SKM-1 (cell line): Measurements from ENCODE around the gene TP53TG5.

Source experiments
- DNase-seq: peaks from one replicate; lab custom pipeline; 2025; ENCODE audit not compliant: unreplicated experiment; lab: John Stamatoyannopoulos, UW

Gene TP53TG5

DNA sequence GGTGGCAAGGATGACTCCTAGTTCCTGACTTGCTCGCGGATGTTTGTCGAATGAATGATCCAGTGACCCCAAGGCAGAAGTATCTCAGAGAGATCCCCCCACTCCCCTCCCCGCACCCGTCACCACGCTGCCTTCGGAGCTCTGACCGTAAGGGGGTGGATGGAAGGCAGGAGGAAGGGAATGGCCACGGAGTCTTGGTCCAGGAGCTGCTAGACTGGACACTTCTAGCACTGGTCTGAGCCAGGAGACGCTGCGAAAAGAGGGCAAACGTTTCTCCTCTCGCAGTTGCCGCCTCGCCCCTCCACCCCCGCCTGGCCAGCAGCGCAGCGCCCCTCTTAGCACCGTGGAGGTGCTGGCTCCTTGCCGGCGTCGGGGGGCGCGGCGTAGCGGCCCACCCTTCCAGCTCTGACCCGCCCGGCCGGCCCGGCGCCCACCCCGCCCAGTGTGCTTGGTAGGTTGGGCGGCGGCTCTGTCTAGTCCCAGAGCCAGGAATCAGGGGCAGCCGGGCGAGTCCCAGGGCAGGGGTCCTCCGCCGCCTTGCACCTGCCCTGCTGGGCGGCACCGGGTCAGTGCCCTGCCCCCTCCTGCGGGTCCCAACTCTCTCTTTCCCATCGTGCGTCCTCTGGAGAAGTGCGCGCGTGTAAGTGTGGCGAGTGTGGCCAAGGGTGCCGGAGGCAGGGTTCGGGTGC is 27.6 kb upstream of the TP53TG5 start:
- no peak for DNase-seq

DNA sequence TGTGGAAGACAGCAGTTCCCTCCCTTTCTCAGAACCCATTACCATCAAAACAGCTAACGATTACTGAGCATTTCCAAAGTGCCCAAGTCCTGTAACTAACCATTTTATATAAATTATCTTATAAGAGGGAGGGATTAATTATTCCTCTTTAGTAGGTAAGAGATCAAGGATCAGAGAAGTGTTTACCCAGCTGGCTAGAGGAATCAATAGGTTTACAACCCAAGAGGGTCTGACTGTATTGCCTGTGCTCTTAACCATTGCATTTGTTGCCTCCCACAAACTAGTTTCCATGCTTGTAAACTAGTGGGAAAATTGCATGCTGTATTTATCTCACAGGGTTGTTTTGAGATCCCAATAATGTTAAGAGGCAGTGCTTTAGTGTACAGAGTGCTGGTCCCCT is 26.3 kb upstream of the TP53TG5 start:
- no peak for DNase-seq

DNA sequence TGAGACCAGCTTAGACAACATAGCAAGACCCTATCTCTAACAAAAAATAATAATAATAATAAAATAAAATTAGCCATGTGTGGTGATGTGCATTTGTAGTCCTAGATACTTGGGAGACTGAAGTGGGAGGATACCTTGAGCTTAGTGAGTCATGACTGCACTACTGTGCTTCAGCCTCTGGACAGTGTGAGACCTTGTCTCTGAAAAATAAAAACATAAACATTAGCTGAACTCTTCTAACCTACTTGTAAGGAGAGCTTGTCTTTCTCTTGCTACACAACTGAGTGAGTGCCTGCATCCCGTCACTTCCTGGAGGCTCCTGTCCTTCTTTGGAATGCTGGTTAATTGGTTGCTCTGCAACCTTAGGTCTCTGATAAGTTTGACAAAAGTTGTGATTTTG is 24.8 kb upstream of the TP53TG5 start:
- no peak for DNase-seq

DNA sequence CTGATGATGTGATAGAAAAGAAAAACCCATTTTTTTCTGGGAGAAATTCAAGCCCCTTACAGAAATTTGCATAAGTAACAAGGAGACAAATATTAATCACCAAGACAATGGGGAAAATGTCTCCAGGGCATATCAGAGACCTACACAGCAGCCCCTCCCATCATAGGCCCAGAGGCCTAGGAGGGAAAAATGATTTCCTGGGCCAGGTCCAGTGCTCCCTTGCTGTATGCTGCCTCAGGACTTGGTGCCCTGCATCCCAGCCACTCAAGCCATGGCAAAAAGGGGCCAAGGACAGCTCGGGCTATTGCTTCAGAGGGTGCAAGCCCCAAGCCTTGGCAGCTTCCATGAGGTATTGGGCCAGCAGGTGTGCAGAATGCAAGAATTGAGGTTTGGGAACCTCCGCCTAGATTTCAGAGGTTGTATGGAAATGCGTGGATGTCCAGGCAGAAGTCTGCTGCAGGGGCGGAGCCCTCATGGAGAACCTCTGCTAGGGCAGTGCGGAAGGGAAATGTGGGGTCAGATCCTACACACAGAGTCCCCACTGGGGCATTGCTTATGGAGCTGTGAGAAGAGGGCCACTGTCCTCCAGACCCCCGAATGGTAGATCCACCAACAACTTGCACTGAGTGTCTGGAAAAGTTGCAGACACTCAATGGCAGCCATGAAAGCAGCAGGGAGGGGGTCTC is 22.4 kb upstream of the TP53TG5 start:
- DNase-seq, result no peak

DNA sequence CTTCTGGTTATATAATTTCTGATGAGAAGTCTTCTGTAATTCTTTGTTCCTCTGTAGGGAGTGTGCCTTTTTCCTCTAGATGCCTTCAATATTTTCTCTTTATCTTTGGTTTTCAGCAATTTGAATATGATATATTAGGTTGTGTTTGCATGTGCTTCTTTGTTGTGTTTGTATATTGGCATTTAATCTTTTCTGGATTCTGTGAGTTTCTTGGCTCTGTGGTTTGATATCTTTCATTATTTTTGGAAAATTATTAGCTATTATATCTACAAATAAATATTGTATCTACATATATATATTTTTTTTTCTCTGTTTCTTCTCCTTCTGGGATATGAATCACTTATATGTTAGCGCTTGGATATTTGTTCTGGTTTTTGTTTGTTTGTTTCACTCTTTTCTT is 20.9 kb upstream of the TP53TG5 start:
- DNase-seq, result no peak

DNA sequence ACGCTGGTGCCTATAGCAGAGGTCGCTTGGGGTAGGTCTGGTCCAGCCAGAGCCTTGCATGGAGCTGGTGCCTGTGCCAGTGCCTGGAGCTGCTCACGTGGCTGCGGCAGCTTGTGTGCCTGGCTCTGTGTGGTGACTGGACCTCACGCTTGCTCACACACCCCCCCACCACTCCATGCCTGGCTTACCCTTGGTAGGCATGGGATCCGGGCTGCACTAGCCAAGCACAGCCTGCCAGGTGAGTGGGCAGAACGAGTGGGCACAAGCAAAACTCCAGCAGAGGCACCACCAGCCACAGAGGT is 16.9 kb upstream of the TP53TG5 start:
- DNase-seq, result no peak

DNA sequence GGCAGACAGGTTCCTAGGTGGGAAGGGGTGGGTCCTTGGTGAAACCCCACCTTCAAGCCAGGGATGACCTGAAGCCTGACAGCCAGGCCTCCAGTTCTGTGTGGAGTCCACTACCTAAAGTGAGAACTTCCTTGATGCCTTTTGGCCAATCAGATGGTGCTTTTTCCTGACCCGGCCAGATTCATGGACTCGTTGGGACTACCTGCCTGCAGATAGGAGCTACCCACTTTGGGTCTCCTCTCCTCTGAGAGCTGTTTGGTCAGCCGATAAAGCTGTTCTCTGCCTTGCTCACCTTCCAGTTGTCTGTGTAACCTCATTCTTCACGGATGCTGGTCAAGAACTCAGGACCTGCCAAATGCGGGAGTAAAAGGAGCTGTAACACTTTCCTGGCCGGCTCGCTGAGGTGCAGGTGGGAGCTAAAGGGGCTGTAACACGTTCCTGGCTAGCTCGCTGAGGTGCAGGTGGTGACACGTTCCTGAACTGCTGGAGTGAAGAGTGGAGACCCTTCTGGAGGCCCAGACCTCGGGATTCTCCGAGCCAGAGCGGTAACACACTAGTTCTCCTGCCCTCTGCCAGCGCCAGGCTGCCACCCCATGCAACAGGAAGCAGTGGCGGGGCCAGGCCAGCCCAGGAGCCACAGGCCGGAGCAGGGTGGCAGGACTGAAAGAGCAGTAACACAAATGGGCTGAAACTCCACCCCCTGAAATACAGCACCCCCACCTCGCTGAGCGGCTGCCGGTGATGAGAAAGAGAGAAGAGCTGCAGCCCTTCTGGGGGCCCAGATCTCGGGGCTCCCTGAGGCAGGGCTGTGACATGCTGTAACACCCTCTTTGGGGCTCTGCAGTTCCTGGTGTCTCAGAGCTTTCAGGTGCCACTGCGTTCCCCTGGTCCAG is 16.3 kb upstream of the TP53TG5 start:
- no peak for DNase-seq

DNA sequence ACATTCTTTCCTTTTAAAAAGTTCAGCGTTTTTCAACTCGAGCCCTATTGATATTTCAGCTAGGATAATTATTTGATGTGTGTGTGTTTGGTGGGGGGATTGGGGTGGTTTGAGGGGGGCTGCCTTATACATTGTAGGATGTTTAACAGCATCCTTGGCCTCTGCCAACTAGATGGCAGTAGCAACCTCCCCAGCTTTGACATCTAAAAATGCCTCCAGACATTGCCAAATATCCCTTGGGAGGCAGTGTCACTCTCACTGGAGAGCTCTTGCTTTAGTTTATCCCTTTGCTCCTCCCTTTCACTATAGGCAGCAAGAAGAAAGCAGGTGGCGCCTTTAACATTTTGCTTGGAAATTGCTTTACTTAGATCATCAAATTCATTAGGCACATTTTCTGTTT is 14.6 kb upstream of the TP53TG5 start:
- DNase-seq, result no peak

DNA sequence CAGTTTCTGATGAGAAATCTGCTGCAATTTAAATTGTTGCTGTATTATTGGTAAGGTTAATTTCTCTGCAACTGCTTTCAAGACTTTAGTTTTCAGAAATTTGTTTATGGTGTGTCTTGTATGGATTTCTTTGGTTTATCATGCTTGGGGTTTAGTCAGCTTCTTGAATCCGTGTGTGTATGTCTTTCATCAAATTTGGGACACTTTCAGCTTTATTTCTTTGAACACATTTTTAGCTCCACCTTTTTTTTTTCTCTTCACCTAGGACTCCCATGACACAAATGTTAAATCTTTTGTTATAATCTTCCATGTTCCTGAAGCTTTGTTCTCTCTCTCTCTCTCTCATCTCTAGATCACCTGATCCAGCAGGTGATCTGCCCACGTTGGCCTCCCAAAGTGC is 13.4 kb upstream of the TP53TG5 start:
- DNase-seq, result no peak

DNA sequence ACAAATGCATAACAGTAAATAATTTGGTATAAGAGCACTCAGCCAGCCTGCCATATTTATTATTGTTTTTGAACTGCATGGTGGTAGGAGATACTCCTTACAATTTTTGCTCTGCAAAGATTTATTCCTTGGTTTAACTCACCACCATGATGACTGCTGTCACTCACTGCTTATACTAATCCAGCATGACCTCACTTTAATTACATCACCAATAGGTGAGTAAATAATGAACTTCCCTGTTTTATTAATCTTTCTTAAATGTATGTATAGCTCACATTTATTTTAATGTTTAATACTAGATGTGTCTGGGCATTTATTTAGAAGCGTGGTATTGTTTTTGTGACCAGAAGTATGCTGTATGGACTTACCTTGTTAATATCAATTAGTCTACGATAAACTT is 12.8 kb upstream of the TP53TG5 start:
- no peak for DNase-seq

DNA sequence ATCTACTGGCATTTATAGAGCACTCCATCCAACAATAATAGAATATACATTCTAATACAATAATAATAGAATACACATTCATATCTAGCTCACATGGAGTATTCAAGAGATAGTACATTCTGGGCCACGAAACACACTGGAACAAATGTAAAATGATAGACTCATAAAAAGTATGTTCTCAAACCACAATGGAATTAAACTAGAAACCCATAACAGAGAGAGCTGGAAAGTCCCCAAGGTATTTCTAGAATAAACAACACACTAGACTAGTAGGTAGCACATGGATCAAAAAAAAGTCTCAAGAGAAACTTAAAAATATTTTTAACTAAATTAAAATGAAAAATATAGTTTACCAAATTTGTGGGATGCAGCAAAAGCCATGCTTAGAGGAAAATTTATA is 9.1 kb upstream of the TP53TG5 start:
- DNase-seq, result no peak

DNA sequence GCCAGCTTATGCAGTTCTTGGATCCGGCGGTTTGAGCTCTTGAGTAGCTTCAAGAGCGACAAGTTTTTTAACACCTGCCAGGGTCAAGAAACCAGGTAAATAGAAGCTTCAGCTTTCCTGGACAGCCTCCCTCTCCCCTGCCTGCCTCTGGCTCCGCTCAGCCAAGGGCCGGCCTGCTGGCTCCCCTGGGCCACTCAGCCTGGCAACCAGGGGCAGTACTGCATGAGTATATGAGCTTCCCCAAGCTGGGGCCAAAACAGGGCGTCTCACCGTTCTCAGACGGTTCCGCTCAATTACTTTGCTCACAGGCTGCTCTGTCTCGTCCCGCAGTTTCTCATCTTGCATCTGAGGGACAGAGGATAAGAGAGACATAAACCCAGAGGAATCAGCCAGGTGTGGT is 856 bp downstream of the TP53TG5 start:
- no peak for DNase-seq

DNA sequence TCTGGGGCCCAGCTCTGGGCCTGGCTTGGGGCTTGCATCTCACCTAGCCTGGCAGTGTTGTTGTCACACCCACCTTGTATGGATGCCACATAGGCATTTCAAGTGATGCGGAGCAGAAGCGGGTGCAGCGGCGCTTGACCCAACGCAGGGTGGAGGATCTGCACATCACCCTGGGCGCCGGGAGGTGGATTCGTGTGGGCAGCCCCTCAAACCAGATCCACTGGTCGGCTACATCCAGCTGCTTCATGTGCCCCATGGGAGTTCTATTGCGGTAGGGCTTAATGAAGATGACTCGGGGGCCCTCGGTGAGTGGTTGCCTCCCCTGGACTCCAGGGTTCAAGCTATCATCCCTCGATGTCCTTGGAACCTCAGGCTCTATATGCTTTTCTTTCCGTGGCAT is 3.2 kb downstream of the TP53TG5 start:
- no peak for DNase-seq

DNA sequence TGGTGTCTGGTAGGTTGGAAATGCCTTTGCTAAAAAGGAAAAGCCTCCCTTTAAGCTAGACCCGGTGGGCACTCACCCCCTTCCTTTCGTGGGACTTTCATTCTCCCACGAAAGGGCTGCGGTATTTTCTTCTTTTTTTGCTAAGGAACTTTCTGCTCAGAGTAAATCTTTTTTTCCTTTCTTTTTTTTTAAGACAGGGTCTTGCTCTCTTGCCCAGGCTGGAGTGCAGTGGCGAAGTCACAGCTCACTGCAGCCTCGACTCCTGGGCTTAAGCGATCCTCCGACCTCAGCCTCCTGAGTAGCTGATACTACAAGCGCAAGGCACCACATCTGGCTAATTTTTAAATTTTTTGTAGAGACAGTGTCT is 4.0 kb downstream of the TP53TG5 start:
- no peak for DNase-seq

DNA sequence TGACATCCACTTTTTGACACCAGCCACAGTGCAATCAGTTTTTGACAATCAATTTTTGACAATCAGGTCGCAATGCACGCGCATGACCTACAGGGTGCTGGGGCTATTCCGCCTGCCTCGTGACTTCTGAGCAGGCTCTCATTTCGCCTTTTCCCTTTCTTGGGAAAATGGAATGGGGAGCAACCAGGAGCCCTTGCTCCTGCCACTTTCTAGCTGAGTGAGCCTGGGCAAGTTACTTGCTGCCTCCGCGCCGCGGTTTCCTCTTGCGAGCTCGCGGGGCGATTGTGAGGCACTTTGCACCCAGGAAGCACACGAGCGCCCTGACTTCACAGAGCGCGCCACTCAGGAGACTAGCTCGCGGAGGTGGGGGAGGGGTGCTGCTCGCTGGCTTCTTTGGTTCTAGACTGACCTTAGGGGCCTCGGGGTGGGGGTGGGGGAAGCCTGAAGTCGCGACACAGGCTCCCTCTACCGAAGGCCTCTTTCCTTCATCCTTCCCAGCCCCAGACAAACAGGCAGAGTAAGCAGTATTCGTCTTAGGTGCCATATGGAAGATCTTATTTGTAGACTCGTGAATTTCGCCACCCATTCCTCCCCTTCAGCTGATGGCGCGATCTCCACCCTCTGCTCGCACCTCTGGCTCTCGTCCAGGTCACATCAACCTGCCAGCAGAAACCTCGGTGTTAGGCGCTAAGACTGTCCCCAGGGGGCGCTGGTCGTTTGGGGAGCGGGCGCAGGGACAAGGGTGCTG is 4.6 kb downstream of the TP53TG5 start:
- DNase-seq, result peak; percentile 15

DNA sequence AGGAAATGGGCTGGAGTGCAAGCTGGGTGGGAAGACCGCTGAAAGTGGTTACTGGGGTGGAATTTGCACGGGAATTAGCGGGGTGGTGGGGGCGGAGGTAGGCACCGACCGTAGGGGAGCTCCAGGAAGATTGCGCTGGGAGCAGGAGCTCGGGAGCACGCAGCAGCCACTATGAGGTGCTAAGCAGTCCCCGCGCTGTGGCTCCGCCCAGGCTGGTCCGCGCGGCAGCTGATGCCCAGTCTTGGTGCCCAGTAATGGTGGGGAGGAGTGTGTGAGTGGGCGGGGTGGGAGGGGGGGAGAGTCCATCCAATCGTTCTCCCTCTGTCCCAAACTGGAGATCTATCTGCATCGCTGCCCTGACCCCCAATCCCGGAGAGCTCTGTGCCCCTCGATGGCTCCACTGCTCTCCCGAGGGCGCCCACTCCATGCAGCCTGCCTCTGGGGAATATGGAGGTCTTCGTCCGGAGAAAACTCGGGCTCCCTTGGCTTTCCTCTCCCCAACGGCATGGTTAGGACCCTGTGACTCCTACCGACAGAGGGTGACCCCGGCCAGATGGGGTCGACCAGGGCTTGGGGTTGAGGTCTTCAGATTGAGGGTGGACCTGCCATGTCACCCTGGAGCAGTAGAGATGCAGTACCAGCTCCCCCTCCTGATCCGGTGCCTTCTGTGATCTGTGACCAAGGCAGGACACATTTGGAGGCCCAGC is 5.3 kb downstream of the TP53TG5 start:
- no peak for DNase-seq

DNA sequence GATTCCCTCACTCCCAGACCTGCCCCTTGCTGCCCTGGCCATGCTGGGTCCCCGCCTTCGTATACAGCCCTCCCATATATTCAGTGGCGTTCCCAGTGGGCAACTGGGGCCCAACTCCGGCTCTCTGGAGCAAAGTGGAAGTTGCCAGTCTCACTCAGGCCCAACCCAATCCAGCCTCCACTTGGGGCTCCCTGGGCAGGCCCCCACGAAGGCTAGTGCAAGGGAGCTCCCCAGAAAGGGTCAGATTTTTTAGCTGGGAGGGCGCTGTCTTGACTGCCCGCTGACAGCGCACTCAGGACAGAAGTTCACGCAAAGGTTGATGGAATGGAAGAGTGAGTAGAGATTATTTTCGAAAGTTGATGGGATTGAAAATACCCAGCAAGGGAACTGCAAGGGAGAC is 5.9 kb downstream of the TP53TG5 start:
- no peak for DNase-seq

DNA sequence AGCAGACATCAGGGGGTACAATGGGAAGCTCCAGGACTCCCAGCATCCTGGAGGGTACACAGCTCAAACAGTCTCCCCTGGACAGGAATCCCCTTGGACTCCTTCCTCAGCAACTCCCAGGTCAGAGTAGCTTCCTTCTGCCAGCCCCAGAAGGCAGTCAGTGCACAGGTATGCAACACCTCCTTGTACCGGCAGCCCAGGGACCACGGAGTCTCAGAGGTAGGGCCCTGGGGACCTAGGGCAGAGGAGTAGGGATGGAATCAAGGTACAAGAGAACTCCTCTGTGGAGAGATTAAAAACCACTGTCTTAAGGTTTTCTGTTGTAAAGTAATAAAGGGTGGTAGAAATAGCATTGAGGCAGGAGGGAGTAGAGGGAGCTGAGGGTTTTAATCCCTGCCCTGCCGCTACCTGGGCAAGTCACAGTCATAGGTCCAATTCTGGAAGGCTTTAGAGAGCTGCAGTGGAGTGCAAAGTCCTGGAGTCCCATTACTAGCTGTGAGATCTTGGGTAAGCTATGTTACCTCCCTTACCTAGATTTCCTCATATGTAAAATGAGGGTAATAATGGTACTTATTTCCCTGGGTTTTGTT is 7.5 kb downstream of the TP53TG5 start:
- DNase-seq, result no peak

DNA sequence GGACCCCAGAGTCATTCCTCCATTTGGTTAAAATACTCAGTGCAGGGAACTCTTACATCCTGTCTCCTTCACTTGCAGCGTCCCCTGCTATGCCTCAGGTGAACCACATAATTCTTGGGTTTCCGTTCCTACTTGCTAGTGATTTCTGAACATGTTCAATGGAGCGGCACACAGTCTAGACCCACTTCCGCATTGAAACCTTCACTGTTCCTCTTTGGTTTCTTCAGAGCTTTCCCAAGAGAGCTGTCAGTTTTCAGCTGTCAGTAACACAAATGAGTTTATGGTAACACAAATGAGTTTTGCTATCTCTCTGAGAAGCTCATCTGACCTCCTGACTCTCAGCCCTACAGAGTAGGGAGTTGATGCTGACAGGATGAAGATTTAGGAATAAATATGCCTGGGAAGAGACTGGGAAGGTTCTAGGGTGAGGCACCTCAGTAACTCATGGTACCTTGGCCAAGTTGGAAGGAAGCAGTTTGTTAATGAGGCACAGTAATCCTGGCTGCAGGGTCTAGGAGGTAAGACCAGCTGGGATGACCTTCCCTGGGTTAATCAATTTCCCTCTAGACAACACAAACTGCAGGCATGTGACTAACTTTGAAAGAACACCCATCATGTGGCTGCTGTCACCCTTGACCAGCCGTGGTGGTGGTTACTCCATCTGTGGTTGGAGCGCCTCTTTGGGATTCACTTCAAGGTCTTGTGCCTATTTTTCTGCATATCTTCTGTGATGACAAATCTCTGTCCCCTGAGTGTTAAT is 9.7 kb downstream of the TP53TG5 start:
- peak; percentile 74 for DNase-seq

DNA sequence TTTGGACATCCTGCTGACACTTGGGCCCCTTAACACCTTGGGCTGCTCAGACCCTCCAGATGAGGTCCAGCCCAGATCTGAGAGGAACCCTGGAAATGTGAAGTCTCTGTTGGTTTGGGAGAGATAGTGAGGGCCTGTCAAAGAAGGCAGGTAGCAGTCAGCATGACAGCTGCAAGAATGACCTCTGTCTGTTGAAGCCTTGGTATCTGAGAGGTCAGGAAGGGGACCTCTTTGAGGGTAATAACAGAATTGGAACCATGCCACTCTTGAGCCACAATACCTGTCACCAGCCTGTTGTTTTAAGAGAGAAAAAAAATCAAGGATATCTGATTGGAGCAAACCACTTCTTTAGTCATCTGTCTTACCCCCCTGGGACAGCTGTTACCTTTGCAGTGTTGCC is 11.0 kb downstream of the TP53TG5 start:
- DNase-seq, result no peak
